ENCODE data around the gene SMIM13.

The SMIM13 gene

GRCh38 chr6:11133281-11133680 is 39.6 kb downstream of the SMIM13 start:
- no peak overlapping the region for H3K27ac ChIP-seq

GRCh38 chr6:11136809-11137208 is 43.2 kb downstream of the SMIM13 start:
- TF ChIP-seq, protein P1, sequence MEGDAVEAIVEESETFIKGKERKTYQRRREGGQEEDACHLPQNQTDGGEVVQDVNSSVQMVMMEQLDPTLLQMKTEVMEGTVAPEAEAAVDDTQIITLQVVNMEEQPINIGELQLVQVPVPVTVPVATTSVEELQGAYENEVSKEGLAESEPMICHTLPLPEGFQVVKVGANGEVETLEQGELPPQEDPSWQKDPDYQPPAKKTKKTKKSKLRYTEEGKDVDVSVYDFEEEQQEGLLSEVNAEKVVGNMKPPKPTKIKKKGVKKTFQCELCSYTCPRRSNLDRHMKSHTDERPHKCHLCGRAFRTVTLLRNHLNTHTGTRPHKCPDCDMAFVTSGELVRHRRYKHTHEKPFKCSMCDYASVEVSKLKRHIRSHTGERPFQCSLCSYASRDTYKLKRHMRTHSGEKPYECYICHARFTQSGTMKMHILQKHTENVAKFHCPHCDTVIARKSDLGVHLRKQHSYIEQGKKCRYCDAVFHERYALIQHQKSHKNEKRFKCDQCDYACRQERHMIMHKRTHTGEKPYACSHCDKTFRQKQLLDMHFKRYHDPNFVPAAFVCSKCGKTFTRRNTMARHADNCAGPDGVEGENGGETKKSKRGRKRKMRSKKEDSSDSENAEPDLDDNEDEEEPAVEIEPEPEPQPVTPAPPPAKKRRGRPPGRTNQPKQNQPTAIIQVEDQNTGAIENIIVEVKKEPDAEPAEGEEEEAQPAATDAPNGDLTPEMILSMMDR (IDR thresholded peaks at IDR 0.05), result no peak
- Histone ChIP-seq H3K27ac (no peak overlapping the region), H3K4me3 (no peak overlapping the region)
- no peak for DNase-seq (ENCODE audit: low spot score)

More at GRCh38 chr6:11133281-11133680, 39.6 kb downstream of the SMIM13 start:
- H3K4me3 ChIP-seq, result no peak overlapping the region
- TF ChIP-seq, protein P1 (IDR thresholded peaks at IDR 0.05), result no peak
- DNase-seq (ENCODE audit: low spot score), result no peak

GRCh38 chr6:11139051-11139960 is 45.7 kb downstream of the SMIM13 start:
- TF ChIP-seq, protein P1 (IDR thresholded peaks at IDR 0.05), result no peak
- no peak overlapping the region for H3K27ac ChIP-seq
- DNase-seq (ENCODE audit: low spot score), result no peak
- H3K4me3 ChIP-seq, result no peak overlapping the region

DNA sequence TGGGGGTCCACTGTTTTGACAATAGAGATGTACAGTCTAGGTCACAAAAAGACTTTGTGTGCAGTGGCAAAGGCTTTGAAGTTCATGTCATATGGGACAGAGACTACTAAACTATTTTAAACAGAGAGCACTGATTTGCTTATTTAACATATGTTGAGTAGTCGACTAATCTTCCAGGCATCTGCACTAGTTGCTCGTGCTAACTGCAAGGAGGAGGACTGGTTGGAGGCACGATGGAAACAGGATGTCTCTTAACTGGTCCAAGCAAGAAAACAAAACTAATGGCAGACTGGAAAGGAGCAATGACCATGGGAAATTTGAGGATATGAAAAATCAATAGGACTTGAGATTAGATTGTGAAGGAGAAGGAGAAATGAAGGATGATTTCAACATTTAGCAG is 46.4 kb downstream of the SMIM13 start:
- no peak overlapping the region for H3K4me3 ChIP-seq
- H3K27ac ChIP-seq, result no peak overlapping the region
- TF ChIP-seq, protein P1 (IDR thresholded peaks at IDR 0.05), result no peak
- no peak for DNase-seq (ENCODE audit: low spot score)

GRCh38 chr6:11141295-11141694 is 47.7 kb downstream of the SMIM13 start:
- Histone ChIP-seq H3K27ac (no peak overlapping the region), H3K4me3 (no peak overlapping the region)
- no peak for DNase-seq (ENCODE audit: low spot score)
- TF ChIP-seq, protein P1 (IDR thresholded peaks at IDR 0.05), result no peak

DNA sequence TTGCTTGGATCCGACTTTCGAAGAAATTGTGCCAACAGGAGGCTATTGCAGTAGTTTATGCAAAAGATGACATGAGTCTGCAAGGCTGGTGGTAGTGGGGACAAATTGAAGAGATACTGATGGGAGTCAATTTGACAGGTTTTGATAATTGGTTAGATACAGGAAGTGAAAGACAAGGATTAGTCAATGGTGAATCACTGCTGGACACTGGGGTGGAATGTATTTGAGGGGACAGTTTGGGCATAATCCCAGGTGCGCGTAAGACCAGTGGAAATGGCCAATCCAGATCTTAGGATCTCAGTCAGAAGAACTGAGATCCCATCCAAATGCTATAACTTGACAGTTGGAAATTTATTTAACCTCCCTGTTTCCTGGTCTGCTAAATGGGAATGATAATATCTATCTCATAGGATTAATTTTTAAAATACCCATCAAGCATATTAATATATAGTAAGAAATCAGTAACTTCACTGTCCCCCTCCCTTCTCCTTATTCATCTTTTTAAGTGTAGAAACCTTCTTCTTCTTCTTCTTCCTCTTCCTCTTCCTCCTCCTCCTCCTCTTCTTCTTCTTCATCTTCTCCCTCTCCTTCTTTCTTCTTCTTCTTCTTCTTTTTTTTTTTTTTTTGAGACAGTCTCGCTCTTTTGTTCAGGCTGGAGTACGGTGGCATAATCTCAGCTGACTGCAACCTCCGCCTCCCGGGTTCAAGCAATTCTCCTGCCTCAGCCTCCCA is 48.8 kb downstream of the SMIM13 start:
- Histone ChIP-seq H3K27ac (no peak overlapping the region), H3K4me3 (no peak overlapping the region)
- TF ChIP-seq, protein P1 (IDR thresholded peaks at IDR 0.05), result no peak
- DNase-seq (ENCODE audit: low spot score), result no peak
